OCI-LY7 (cell line): ENCODE measurements around the gene PRKD1.

Source experiments
- CTCF ChIP-seq: fragments of 200-600 bp; sonication (generic); conservative IDR thresholded peaks from 2 replicates; pipeline ENCODE4 v1.5.1; 2014; ENCODE audit warnings: mild to moderate bottlenecking, antibody characterized with exemption, low read length, moderate library complexity, mixed read lengths
- EZH2phosphoT487 ChIP-seq: fragments of 200-600 bp; sonication (generic); IDR thresholded peaks from 2 replicates; pipeline ENCODE4 v1.6.1; 2018; ENCODE audit warnings: low read depth, borderline replicate concordance, mild to moderate bottlenecking, mixed run types, antibody characterized with exemption, low read length, moderate library complexity, mixed read lengths

GRCh38 chr14:29607169-29607568 is 320.5 kb downstream of the PRKD1 start:
- TF ChIP-seq CTCF: no peak
- no peak for TF ChIP-seq EZH2phosphoT487
